ENCODE results near the gene ARL11.

DNA sequence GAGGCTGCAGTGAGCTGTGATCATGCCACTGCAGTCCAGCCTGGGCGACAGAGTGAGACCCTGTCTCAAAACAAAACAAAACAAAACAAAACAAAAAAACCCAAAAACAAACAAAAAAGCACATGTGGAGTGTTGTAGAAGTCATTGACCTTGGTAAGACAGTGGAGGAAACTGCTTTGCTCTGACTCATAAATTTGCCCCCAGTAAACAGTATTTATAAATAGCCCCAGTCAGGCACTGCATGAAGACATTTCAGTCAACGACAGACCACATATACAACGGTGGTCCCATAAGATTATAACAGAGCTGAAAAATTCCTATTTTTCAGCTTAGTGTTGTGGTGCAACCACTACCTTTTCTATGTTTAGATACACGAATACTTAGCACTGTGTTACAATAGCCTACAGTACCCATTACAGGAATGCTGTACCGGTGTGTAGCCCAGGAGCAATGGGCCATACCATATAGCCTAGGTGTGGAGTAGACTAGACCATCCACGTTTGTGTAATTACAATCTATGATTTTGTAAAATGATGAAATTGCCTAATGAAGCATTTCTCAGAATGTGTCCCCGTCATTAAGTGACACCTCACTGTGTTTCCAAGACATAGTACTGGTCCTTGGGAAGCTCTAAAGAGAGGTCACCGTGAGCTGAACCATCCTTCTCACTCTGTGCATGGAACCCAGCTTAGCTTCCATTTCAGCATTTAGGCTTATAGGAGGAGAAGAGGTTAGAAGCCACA lies 1.1 kb downstream of the ARL11 start:
- TF ChIP-seq, protein P1, sequence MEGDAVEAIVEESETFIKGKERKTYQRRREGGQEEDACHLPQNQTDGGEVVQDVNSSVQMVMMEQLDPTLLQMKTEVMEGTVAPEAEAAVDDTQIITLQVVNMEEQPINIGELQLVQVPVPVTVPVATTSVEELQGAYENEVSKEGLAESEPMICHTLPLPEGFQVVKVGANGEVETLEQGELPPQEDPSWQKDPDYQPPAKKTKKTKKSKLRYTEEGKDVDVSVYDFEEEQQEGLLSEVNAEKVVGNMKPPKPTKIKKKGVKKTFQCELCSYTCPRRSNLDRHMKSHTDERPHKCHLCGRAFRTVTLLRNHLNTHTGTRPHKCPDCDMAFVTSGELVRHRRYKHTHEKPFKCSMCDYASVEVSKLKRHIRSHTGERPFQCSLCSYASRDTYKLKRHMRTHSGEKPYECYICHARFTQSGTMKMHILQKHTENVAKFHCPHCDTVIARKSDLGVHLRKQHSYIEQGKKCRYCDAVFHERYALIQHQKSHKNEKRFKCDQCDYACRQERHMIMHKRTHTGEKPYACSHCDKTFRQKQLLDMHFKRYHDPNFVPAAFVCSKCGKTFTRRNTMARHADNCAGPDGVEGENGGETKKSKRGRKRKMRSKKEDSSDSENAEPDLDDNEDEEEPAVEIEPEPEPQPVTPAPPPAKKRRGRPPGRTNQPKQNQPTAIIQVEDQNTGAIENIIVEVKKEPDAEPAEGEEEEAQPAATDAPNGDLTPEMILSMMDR (IDR thresholded peaks at IDR 0.05; ENCODE audit: insufficient read depth, low read depth, low read length): no peak
- no peak for TF ChIP-seq EZH2 (IDR thresholded peaks at IDR 0.05; ENCODE audit: insufficient read depth, low read length)

Measured in astrocyte (in vitro differentiated cells and primary cell).